Measurements from ENCODE around the gene SFXN3. TPM values are rescaled to one million over a fixed set of nuclear protein-coding genes. Genes with fewer than 3 reads are reported as not detected.

SFXN3 gene
- total RNA-seq, 1 donor from 2014 or later, result 16.1 TPM

DNA sequence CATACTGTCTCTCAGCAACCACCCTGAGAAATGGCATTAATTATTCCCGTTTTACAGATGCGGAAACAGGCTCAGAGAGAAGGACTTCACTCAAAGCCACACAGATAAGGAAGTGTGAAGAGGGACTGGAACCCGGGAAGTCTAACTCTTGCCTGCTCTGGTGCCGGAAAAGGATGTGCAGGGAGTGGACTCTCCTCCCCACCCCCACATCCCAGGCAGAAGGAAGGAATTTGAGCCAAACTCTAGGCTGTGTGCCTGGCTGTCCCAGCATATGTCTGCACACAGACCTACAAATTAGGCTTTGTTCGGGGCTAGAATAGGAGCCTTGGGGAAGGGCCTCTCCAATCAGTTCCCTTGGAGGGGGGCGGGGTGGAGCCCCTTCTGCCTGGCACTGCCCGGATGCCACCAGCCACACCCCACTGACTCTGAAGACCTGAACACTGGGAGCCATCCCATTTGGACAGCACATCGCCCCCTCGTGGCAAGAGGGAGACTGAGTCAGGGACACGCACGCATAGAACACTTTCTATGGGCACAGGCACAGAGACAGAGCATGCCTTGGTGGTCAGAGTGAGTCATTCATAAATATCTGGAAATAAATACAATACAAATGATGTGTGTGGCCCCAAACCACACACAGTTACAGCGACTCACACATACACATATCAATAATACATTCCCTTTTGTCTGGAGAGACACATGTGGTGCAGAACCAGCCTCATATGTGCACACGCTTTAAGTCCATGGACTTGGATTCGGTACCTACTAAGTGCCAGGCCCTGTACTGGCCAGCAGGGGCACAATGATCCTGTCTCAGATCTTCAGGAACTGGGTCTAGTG lies 18.3 kb upstream of the SFXN3 start:
- TF ChIP-seq, protein P1, sequence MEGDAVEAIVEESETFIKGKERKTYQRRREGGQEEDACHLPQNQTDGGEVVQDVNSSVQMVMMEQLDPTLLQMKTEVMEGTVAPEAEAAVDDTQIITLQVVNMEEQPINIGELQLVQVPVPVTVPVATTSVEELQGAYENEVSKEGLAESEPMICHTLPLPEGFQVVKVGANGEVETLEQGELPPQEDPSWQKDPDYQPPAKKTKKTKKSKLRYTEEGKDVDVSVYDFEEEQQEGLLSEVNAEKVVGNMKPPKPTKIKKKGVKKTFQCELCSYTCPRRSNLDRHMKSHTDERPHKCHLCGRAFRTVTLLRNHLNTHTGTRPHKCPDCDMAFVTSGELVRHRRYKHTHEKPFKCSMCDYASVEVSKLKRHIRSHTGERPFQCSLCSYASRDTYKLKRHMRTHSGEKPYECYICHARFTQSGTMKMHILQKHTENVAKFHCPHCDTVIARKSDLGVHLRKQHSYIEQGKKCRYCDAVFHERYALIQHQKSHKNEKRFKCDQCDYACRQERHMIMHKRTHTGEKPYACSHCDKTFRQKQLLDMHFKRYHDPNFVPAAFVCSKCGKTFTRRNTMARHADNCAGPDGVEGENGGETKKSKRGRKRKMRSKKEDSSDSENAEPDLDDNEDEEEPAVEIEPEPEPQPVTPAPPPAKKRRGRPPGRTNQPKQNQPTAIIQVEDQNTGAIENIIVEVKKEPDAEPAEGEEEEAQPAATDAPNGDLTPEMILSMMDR (IDR thresholded peaks at IDR 0.05; ENCODE audit: insufficient read depth, low read length, severe bottlenecking), result peak; percentile 74
- no peak overlapping the region for H3K4me3 ChIP-seq (ENCODE audit: low read depth, low read length)
- H3K36me3 ChIP-seq (ENCODE audit: control insufficient read depth, insufficient read depth, low read length), result no peaks in the 10 kb centered on the region
- FAIRE-seq (no peak), DNase-seq (ENCODE audit: low read depth) (peak; percentile 87)
- peaks cover 1% of the 10 kb centered on the region for H3K27me3 ChIP-seq (ENCODE audit: control insufficient read depth, insufficient read depth, low read length)

GRCh38 chr10:101013365-101013825 lies 17.6 kb upstream of the SFXN3 start:
- Histone ChIP-seq H3K4me3 (ENCODE audit: low read depth, low read length) (no peak overlapping the region), H3K27me3 (ENCODE audit: control insufficient read depth, insufficient read depth, low read length) (peaks cover 6% of the 10 kb centered on the region), H3K36me3 (ENCODE audit: control insufficient read depth, insufficient read depth, low read length) (no peaks in the 10 kb centered on the region)
- FAIRE-seq, result no peak
- TF ChIP-seq, protein P1 (IDR thresholded peaks at IDR 0.05; ENCODE audit: insufficient read depth, low read length, severe bottlenecking), result no peak
- peak; percentile 58 for DNase-seq (ENCODE audit: low read depth)

DNA sequence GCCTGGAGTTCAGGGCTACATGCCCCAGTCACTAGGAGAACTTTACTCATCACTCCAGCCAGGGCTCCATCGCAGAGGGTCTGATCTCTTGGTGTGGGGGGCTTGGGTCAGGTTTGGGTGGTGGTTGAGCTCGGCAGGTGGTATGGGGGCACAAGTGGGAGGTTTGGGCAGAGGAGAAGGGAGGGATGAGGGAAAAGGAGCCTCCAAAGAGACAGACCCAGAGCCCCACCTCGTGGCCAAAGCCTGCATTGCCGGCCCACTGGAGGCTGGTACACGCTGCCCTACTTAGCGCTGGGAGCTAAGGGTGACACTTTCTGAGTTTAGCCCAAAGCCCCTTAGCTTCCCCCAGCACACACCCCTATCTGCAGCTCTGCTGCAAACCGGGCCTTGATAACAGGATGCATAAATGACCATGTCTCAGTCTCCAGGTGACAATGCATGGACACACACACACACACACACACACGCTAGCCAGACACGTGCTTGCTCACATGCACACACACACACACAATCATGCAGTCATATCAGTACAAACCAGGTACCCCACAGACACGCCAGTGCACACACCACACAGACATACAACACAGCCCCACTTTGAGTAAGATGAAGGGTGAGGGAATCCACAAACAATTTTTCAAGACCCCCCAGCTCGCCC lies 16.7 kb upstream of the SFXN3 start:
- TF ChIP-seq, protein P1 (IDR thresholded peaks at IDR 0.05; ENCODE audit: insufficient read depth, low read length, severe bottlenecking), result peak; percentile 99
- DNase-seq (ENCODE audit: low read depth) (peak; percentile 52), FAIRE-seq (peak; percentile 7)
- no peak overlapping the region for H3K4me3 ChIP-seq (ENCODE audit: low read depth, low read length)
- peaks cover 6% of the 10 kb centered on the region for H3K27me3 ChIP-seq (ENCODE audit: control insufficient read depth, insufficient read depth, low read length)
- no peaks in the 10 kb centered on the region for H3K36me3 ChIP-seq (ENCODE audit: control insufficient read depth, insufficient read depth, low read length)

GRCh38 chr10:101014966-101015581 lies 16.0 kb upstream of the SFXN3 start:
- no peaks in the 10 kb centered on the region for H3K36me3 ChIP-seq (ENCODE audit: control insufficient read depth, insufficient read depth, low read length)
- DNase-seq (ENCODE audit: low read depth) (peak; percentile 85), FAIRE-seq (no peak)
- H3K27me3 ChIP-seq (ENCODE audit: control insufficient read depth, insufficient read depth, low read length), result peaks cover 6% of the 10 kb centered on the region
- TF ChIP-seq, protein P1 (IDR thresholded peaks at IDR 0.05; ENCODE audit: insufficient read depth, low read length, severe bottlenecking), result no peak
- H3K4me3 ChIP-seq (ENCODE audit: low read depth, low read length), result no peak overlapping the region

DNA sequence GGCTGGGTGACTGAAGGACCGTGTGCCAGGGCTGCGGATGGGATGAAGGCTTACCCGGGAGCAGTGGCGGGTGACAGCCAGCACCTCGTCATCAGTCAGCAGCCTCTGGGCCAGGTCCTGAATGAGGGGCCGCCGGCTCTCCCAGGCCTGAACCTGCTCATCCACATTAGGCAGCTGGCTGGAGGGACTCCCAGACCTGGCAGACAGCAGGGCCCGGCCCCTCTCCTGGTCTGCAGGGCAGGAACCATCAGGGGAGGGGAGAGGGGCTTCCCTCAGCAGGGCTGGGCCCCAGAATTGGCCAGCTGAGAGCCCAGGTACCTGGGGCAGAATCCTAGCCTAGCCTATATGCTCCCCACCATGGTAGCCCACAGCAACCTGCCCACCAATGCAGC lies 15.5 kb upstream of the SFXN3 start:
- H3K4me3 ChIP-seq (ENCODE audit: low read depth, low read length), result no peak overlapping the region
- TF ChIP-seq, protein P1 (IDR thresholded peaks at IDR 0.05; ENCODE audit: insufficient read depth, low read length, severe bottlenecking), result no peak
- DNase-seq (ENCODE audit: low read depth) (no peak), FAIRE-seq (no peak)
- peaks cover 6% of the 10 kb centered on the region for H3K27me3 ChIP-seq (ENCODE audit: control insufficient read depth, insufficient read depth, low read length)
- H3K36me3 ChIP-seq (ENCODE audit: control insufficient read depth, insufficient read depth, low read length), result no peaks in the 10 kb centered on the region

Data from bronchial epithelial cell (primary cell).